Body of pancreas (tissue), 4 donors: ENCODE data around the gene MACF1.

Experiments
- CTCF ChIP-seq, 7 experiments: fragments of 450-650 bp in 4 of 7; fragments of 200-600 bp in 3 of 7; sonication (generic) in 3 of 7; IDR thresholded peaks; one replicate each; pipeline ENCODE4 v1.5.1; 2016 to 2019; ENCODE audit warnings: antibody characterized with exemption in 7 of 7
- POLR2A ChIP-seq, 3 donors: fragments of 450-650 bp; IDR thresholded peaks; one replicate each; pipeline ENCODE4 v1.6.1; 2016; ENCODE audit warnings: antibody characterized with exemption in 3 of 3, mild to moderate bottlenecking in 2 of 3

- TF ChIP-seq CTCF (IDR thresholded peaks at IDR 0.05) (no peak), POLR2A (IDR thresholded peaks at IDR 0.05) (no peak)
Measured at GRCh38 chr1:39295901-39296300, 91.4 kb downstream of the MACF1 start.
